HepG2 (cell line): ENCODE measurements around the gene RHBG. TPM values are rescaled to one million over a fixed set of nuclear protein-coding genes. Genes with fewer than 3 reads are reported as not detected.

Experiments used
- ATAC-seq: fragments of 200-7000 bp; cut with Tn5 transposase; 3 replicates; pipeline ENCODE4 v1.9.1; 2020; ENCODE audit warnings: mild to moderate bottlenecking, moderate library complexity
- BruUV-seq: library from RNA; stranded (reverse); fragments of 400-500 nt; replicated peaks from 2 replicates; lab custom pipeline; 2021; lab: Mats Ljungman, UMichigan
- CTCF ChIA-PET: fragments of 300-600 bp; formaldehyde crosslinking; extraction: SDS; loops from one replicate; lab custom pipeline; 2021; ENCODE audit warnings: low total read pairs, inconsistent platforms, low intra/inter-chr PET ratio; lab: Yijun Ruan, JAX
- POLR2A ChIA-PET: fragments of 350-600 bp; sonication (Branson Sonifier 250); formaldehyde crosslinking; loops from one replicate; lab custom pipeline; 2020; ENCODE audit warnings: antibody characterized with exemption, inconsistent platforms; lab: Yijun Ruan, JAX
- DNase-seq: peaks from one replicate; pipeline ENCODE4 v3.0.0-alpha.2; 2015; ENCODE audit warnings: low spot score
- FAIRE-seq: peaks from 3 replicates; lab custom pipeline; 2011; peaks lifted over from hg19 to GRCh38; lab: Jason Lieb, UNC
- H2AFZ ChIP-seq: one replicate; pipeline ENCODE4 v1.6.1; 2011; ENCODE audit warnings: low read length, inconsistent platforms
- H3K27ac ChIP-seq: fragments of 300-600 bp; 3 replicates; pipeline ENCODE4 v1.8.0; 2011; ENCODE audit warnings: mixed run types, mild to moderate bottlenecking, mixed read lengths, low read length, inconsistent platforms; ENCODE audit not compliant: insufficient read depth; ENCODE audit errors: extremely low read length
- H3K27me3 ChIP-seq, 2 experiments: fragments of 200-600 bp in 1 of 2; 2 replicates in 1 of 2; 3 replicates in 1 of 2; pipeline versions ENCODE4 v1.6.0 to v1.8.0; 2011; ENCODE audit warnings: low read length in 2 of 2, mild to moderate bottlenecking in 2 of 2, moderate library complexity in 2 of 2, inconsistent platforms in 1 of 2; ENCODE audit not compliant: insufficient read depth in 2 of 2, control insufficient read depth in 1 of 2
- H3K36me3 ChIP-seq, 2 experiments: fragments of 200-600 bp in 1 of 2; replicated peaks in 1 of 2; 2 replicates in 1 of 2; 3 replicates in 1 of 2; pipeline versions ENCODE4 v1.5.1 to v1.8.0; 2011; ENCODE audit warnings: low read length in 2 of 2, inconsistent platforms in 1 of 2; ENCODE audit not compliant: insufficient read depth in 2 of 2, control insufficient read depth in 1 of 2
- H3K4me1 ChIP-seq: 2 replicates; pipeline ENCODE4 v1.5.1; 2012; ENCODE audit warnings: low read length, inconsistent platforms; ENCODE audit not compliant: insufficient read depth
- H3K4me2 ChIP-seq: 2 replicates; pipeline ENCODE4 v1.6.0; 2011; ENCODE audit warnings: low read depth, low read length, inconsistent platforms
- H3K4me3 ChIP-seq, 3 experiments: fragments of 200-600 bp in 1 of 3; sonication (generic), shearing (Covaris generic) in 1 of 3; replicated peaks in 1 of 3; 2 replicates each; pipeline ENCODE4 v1.5.1; 2011 to 2016; ENCODE audit warnings: low read length in 3 of 3, inconsistent platforms in 2 of 3, low read depth in 2 of 3, mild to moderate bottlenecking in 2 of 3, control low read depth in 1 of 3, mixed read lengths in 1 of 3; ENCODE audit not compliant: insufficient read depth in 1 of 3
- H3K79me2 ChIP-seq: one replicate; pipeline ENCODE4 v1.6.1; 2011; ENCODE audit warnings: low read length, inconsistent platforms; ENCODE audit not compliant: insufficient read depth
- H3K9ac ChIP-seq: 2 replicates; pipeline ENCODE4 v1.6.0; 2011; ENCODE audit warnings: mild to moderate bottlenecking, low read depth, low read length, inconsistent platforms; ENCODE audit not compliant: insufficient read depth
- H3K9me3 ChIP-seq: 2 replicates; pipeline ENCODE4 v1.5.1; 2012; ENCODE audit warnings: mild to moderate bottlenecking, low read length
- H4K20me1 ChIP-seq: 2 replicates; pipeline ENCODE4 v1.6.0; 2011; ENCODE audit warnings: inconsistent platforms, mild to moderate bottlenecking, low read length, moderate library complexity; ENCODE audit not compliant: insufficient read depth
- AGO1 ChIP-seq: fragments of 200-400 bp; formaldehyde crosslinking; IDR thresholded peaks from 2 replicates; pipeline ENCODE4 v1.6.1; 2017; ENCODE audit warnings: mild to moderate bottlenecking, low read depth, low read length, moderate library complexity; ENCODE audit not compliant: poor library complexity, severe bottlenecking
- NCOA5 ChIP-seq: sonication (generic); formaldehyde crosslinking; IDR thresholded peaks from 2 replicates; pipeline ENCODE4 v1.4.0; 2020; ENCODE audit warnings: missing genetic modification reagents
- POLR2A ChIP-seq, 2 experiments: IDR thresholded peaks; 2 replicates each; pipeline ENCODE4 v1.6.1; 2011; ENCODE audit warnings: low read depth in 2 of 2, low read length in 2 of 2, mild to moderate bottlenecking in 1 of 2, moderate library complexity in 1 of 2; ENCODE audit not compliant: insufficient read depth in 1 of 2
- RXRA ChIP-seq: sonication (generic); formaldehyde crosslinking; IDR thresholded peaks from 2 replicates; pipeline ENCODE4 v1.5.1; 2020; ENCODE audit warnings: missing genetic modification reagents
- THAP11 ChIP-seq: IDR thresholded peaks from 2 replicates; pipeline ENCODE4 v1.6.1; 2016; ENCODE audit warnings: missing biosample characterization, missing genetic modification reagents
- ZNF768 ChIP-seq: sonication (generic); formaldehyde crosslinking; IDR thresholded peaks from 2 replicates; pipeline ENCODE4 v1.4.0; 2020; ENCODE audit warnings: missing genetic modification reagents
- ZNF83 ChIP-seq: sonication (generic); formaldehyde crosslinking; IDR thresholded peaks from 2 replicates; pipeline ENCODE4 v1.4.0; 2020; ENCODE audit warnings: missing genetic modification reagents, mild to moderate bottlenecking, borderline replicate concordance
- WGBS: methylation state at CpG from one replicate; pipeline ENCODE4 v1.1.6; 2017; ENCODE audit warnings: low lambda C conversion rate; 5-methylcytosine and 5-hydroxymethylcytosine counted together
- in situ Hi-C: cut with HindIII; loops from 2 replicates; pipeline ENCODE4 v1.10.0; 2017; ENCODE audit warnings: low pct_unique_long_range_greater_than_20kb; ENCODE audit not compliant: extremely low pct_ligation_motif_present
- intact Hi-C: fragments of 100-400 bp; cut with micrococcal nuclease; formaldehyde crosslinking; loops from one replicate; pipeline ENCODE4 v1.10.0; 2022; ENCODE audit not compliant: unreplicated experiment
- polyA plus RNA-seq, 8 experiments: library from polyadenylated mRNA; depleted of rRNA in 3 of 8; stranded (reverse) in 7 of 8; unstranded in 1 of 8; fragments of >200 nt; fragmentation: Illumina TruSeq in 4 of 8; extraction: Trizol in 4 of 8; gene quantifications; 2 replicates each; pipeline versions ENCODE4 v1.2.1 to v1.2.3, GENCODE V29; 2011 to 2016; ENCODE audit warnings: low read depth in 4 of 8, missing spikeins in 1 of 8, mixed read lengths in 1 of 8; ENCODE audit not compliant: insufficient read depth in 1 of 8
- total RNA-seq, 5 experiments: library from RNA; depleted of rRNA; stranded (reverse); fragments of >200 nt; fragmentation: Illumina TruSeq; extraction: Trizol; gene quantifications; 2 replicates each; pipeline ENCODE4 v1.2.3, GENCODE V29; 2016; ENCODE audit warnings: low read depth in 1 of 5
- TF ChIP-seq, protein P1 (sequence below): sonication (generic); formaldehyde crosslinking; IDR thresholded peaks from 2 replicates; pipeline ENCODE4 v1.4.0; 2020; ENCODE audit warnings: missing genetic modification reagents, borderline replicate concordance
- TF ChIP-seq, protein P2 (sequence below): sonication (generic); formaldehyde crosslinking; IDR thresholded peaks from 2 replicates; pipeline ENCODE4 v1.4.0; 2020; ENCODE audit warnings: missing genetic modification reagents

RHBG gene
- total and polyA plus RNA-seq, 2 of the 13 experiments (the other 11 are each of a cell fraction or from before 2014, with no cell fraction given): 61.8 to 73.5 TPM

DNA sequence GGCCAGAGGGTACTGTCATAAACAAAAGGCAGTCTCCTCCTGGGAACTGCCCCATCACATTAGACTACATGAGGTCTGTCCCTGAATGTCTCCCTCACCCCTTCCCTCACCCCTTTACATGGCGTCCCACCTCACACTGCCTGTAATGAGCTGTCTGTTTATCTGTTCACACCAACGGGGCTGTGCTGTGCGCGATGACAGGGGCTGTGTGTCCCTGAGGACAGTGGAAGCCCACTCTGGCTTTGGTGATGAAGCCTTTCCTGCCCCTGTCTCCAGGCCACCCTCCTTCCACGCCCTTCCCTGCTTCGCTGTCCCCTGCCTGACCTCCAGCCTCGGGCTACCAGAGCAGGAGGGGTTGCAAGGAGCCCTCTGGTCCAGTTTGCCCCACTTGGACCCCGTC is 22.7 kb downstream of the RHBG start:
- Histone ChIP-seq H3K36me3 (no peaks in the 10 kb centered on the region), H3K4me1 (peaks cover 44% of the 10 kb centered on the region), H3K27ac (no peak overlapping the region), H2AFZ (no peak overlapping the region), H3K79me2 (no peaks in the 10 kb centered on the region), H4K20me1 (no peaks in the 10 kb centered on the region), H3K9ac (no peak overlapping the region)
- peak; percentile 2 for ATAC-seq
- intact Hi-C loops: no loop called here
- no peak for TF ChIP-seq ZNF83 (CRISPR knock-in tag)
- no peak for TF ChIP-seq NCOA5 (CRISPR knock-in tag)
- 0 out of 4 replicates have a peak, but pooled peaks of 1 of the 2 experiments have one; percentile 59 for TF ChIP-seq POLR2A (IDR thresholded peaks at IDR 0.05; ENCODE audit: insufficient read depth in 1 of 2, low read depth in 2 of 2, low read length in 2 of 2)
- no peak for TF ChIP-seq RXRA (CRISPR knock-in tag)
- peak; percentile 62; the same call in 1 of the 2 replicates for TF ChIP-seq ZNF768
- TF ChIP-seq, all 625 proteins: peak for 2
- Histone ChIP-seq H3K4me2 (no peak overlapping the region), H3K9me3 (no peaks in the 10 kb centered on the region), H3K27me3 (peaks cover 11 to 49% of the 10 kb centered on the region in 2 experiments; a peak in 4 of 5 replicates), H3K4me3 (no peak overlapping the region)
- 28% methylated on average over 8 of the region's 8 CpGs for WGBS
- BruUV-seq: no TSS peak
- CTCF ChIA-PET: no interaction called here
- in situ Hi-C loops: no loop called here
- no peak for FAIRE-seq
- POLR2A ChIA-PET: no interaction called here
- DNase-seq: no peak

DNA sequence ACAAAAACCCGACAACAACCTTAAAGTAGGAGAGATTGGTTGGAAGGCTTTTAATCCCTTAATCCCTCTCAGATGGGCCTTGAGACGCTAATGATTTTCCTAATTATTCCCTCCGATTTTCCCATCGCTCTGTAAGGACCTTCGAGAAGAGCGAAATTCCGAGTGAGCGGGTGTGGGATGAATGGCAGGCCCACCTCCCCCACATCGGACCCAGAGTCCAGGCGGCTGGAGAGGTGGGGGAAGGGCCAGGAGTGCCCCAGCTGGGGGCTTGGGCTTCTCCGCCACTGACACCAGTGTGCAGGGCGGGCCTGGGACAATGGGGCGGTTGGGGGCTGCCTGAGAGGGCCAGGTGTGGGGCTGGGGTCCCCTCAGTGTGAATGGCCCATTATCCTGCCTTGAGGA is 23.4 kb downstream of the RHBG start:
- H3K4me2 ChIP-seq: no peak overlapping the region
- no peak for TF ChIP-seq THAP11
- TF ChIP-seq, protein P1, sequence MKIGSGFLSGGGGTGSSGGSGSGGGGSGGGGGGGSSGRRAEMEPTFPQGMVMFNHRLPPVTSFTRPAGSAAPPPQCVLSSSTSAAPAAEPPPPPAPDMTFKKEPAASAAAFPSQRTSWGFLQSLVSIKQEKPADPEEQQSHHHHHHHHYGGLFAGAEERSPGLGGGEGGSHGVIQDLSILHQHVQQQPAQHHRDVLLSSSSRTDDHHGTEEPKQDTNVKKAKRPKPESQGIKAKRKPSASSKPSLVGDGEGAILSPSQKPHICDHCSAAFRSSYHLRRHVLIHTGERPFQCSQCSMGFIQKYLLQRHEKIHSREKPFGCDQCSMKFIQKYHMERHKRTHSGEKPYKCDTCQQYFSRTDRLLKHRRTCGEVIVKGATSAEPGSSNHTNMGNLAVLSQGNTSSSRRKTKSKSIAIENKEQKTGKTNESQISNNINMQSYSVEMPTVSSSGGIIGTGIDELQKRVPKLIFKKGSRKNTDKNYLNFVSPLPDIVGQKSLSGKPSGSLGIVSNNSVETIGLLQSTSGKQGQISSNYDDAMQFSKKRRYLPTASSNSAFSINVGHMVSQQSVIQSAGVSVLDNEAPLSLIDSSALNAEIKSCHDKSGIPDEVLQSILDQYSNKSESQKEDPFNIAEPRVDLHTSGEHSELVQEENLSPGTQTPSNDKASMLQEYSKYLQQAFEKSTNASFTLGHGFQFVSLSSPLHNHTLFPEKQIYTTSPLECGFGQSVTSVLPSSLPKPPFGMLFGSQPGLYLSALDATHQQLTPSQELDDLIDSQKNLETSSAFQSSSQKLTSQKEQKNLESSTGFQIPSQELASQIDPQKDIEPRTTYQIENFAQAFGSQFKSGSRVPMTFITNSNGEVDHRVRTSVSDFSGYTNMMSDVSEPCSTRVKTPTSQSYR (CRISPR knock-in tag): peak; percentile 72
- TF ChIP-seq ZNF768: no peak
- TF ChIP-seq, protein P2, sequence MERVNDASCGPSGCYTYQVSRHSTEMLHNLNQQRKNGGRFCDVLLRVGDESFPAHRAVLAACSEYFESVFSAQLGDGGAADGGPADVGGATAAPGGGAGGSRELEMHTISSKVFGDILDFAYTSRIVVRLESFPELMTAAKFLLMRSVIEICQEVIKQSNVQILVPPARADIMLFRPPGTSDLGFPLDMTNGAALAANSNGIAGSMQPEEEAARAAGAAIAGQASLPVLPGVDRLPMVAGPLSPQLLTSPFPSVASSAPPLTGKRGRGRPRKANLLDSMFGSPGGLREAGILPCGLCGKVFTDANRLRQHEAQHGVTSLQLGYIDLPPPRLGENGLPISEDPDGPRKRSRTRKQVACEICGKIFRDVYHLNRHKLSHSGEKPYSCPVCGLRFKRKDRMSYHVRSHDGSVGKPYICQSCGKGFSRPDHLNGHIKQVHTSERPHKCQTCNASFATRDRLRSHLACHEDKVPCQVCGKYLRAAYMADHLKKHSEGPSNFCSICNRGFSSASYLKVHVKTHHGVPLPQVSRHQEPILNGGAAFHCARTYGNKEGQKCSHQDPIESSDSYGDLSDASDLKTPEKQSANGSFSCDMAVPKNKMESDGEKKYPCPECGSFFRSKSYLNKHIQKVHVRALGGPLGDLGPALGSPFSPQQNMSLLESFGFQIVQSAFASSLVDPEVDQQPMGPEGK: 0 out of 2 replicates have a peak, but pooled peaks have one; percentile 16
- TF ChIP-seq AGO1: peak; percentile 24
- FAIRE-seq (no peak), ATAC-seq (peak; percentile 0; the same call in 2 of the 3 replicates), DNase-seq (no peak)
- H3K4me3 ChIP-seq: no peak overlapping the region
- H3K36me3 ChIP-seq: no peaks in the 10 kb centered on the region
- H3K27me3 ChIP-seq: peaks cover 11 to 49% of the 10 kb centered on the region in 2 experiments; a peak in 4 of 5 replicates
- intact Hi-C loops: no loop called here
- no TSS peak for BruUV-seq
- ChIA-PET CTCF (no interaction called here), POLR2A (no interaction called here)
- in situ Hi-C loops: no loop called here
- peaks cover 42% of the 10 kb centered on the region for H3K4me1 ChIP-seq
- 46% methylated on average over 10 of the region's 13 CpGs for WGBS
- H3K79me2 ChIP-seq: no peaks in the 10 kb centered on the region
- no peak overlapping the region for H2AFZ ChIP-seq
- no peaks in the 10 kb centered on the region for H3K9me3 ChIP-seq
- H3K27ac ChIP-seq: no peak overlapping the region
- no peak overlapping the region for H3K9ac ChIP-seq
- H4K20me1 ChIP-seq: no peaks in the 10 kb centered on the region
